Ishikawa (cell line): ENCODE data around the gene FUT4.
A peak's percentile ranks its signal among the peaks of the same experiment; 100 is the strongest.

Source experiments
- CEBPB ChIP-seq: IDR thresholded peaks from 2 replicates; pipeline ENCODE4 v1.6.1; 2012
- CREB1 ChIP-seq: IDR thresholded peaks from 2 replicates; pipeline ENCODE4 v1.6.1; 2012; ENCODE audit warnings: low read depth
- EP300 ChIP-seq: IDR thresholded peaks from 2 replicates; pipeline ENCODE4 v1.6.1; 2012; ENCODE audit warnings: borderline replicate concordance
- FOXM1 ChIP-seq: IDR thresholded peaks from 2 replicates; pipeline ENCODE4 v1.6.1; 2012; ENCODE audit warnings: low read depth, borderline replicate concordance
- NFIC ChIP-seq: IDR thresholded peaks from 2 replicates; pipeline ENCODE4 v1.6.1; 2012
- RAD21 ChIP-seq: IDR thresholded peaks from 2 replicates; pipeline ENCODE4 v1.6.1; 2012; ENCODE audit warnings: low read depth
- REST ChIP-seq: IDR thresholded peaks from 2 replicates; pipeline ENCODE4 v1.6.1; 2012; ENCODE audit warnings: low read depth, mild to moderate bottlenecking
- TAF1 ChIP-seq: IDR thresholded peaks from 2 replicates; pipeline ENCODE4 v1.6.1; 2012; ENCODE audit warnings: low read depth, mild to moderate bottlenecking
- TCF12 ChIP-seq: IDR thresholded peaks from 2 replicates; pipeline ENCODE4 v1.6.1; 2012; ENCODE audit warnings: low read depth
- TEAD4 ChIP-seq: IDR thresholded peaks from 2 replicates; pipeline ENCODE4 v1.6.1; 2012
- USF1 ChIP-seq: IDR thresholded peaks from 2 replicates; pipeline ENCODE4 v1.6.1; 2012
- YY1 ChIP-seq: IDR thresholded peaks from 2 replicates; pipeline ENCODE4 v1.6.1; 2012; ENCODE audit warnings: low read depth
- ZBTB7A ChIP-seq: IDR thresholded peaks from 2 replicates; pipeline ENCODE4 v1.6.1; 2012; ENCODE audit warnings: low read depth
- TF ChIP-seq, protein P1 (sequence below): IDR thresholded peaks from 2 replicates; pipeline ENCODE4 v1.6.1; 2012

GRCh38 chr11:94525546-94526324, 18.0 kb upstream of the FUT4 start:
- TF ChIP-seq TCF12 (no peak), CEBPB (no peak), TAF1 (no peak), ZBTB7A (no peak), USF1 (no peak), REST (no peak), NFIC (peak; percentile 78), TEAD4 (peak; percentile 61), CREB1 (no peak), YY1 (no peak), FOXM1 (no peak), RAD21 (no peak), EP300 (no peak)
- TF ChIP-seq, protein P1, sequence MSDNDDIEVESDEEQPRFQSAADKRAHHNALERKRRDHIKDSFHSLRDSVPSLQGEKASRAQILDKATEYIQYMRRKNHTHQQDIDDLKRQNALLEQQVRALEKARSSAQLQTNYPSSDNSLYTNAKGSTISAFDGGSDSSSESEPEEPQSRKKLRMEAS, result no peak; the same call in 1 of the 2 replicates
